GM12872 (cell line): Measurements from ENCODE around the gene RAN.

Experiments used
- CTCF ChIP-seq: IDR thresholded peaks from 3 replicates; pipeline ENCODE4 v1.5.1; 2011; ENCODE audit warnings: low read depth, mild to moderate bottlenecking, low read length, moderate library complexity; ENCODE audit not compliant: insufficient read depth

Gene RAN

GRCh38 chr12:130920723-130921381 lies 49.0 kb downstream of the RAN start:
- no peak for TF ChIP-seq CTCF

- no peak for TF ChIP-seq CTCF
These were observed 50.7 kb downstream of the RAN start for GRCh38 chr12:130922511-130922953.

GRCh38 chr12:130924966-130925665 lies 53.2 kb downstream of the RAN start:
- no peak for TF ChIP-seq CTCF

- no peak for TF ChIP-seq CTCF
These were observed 53.8 kb downstream of the RAN start for GRCh38 chr12:130925666-130926015.
